Ureter (tissue), 1 donor: Measurements from ENCODE around the gene MAOA. TPM values are rescaled to one million over a fixed set of nuclear protein-coding genes. Genes with fewer than 3 reads are reported as not detected.
"Not testable (repeated sequence)": the region's sequence is repeated elsewhere in the genome, so short reads cannot be mapped to it uniquely, and the experiment has no call there.

Experiments used
- DNase-seq: peaks from one replicate; pipeline ENCODE4 v3.0.0-alpha.2; 2020; ENCODE audit warnings: low spot score
- total RNA-seq: library from RNA; stranded (reverse); gene quantifications from one replicate; pipeline ENCODE4 v1.2.4, GENCODE V29; 2023
- donor health status: DM: yes; HTN: yes; CAD: no.

MAOA gene
- 241 TPM for total RNA-seq

- DNase-seq, result peak; percentile 89
Measured at GRCh38 chrX:43656005-43656494, at the start of gene MAOA. MAOA (plus strand) TSS chrX:43656299; CDS start chrX:43656342, 43 bp downstream.

DNA sequence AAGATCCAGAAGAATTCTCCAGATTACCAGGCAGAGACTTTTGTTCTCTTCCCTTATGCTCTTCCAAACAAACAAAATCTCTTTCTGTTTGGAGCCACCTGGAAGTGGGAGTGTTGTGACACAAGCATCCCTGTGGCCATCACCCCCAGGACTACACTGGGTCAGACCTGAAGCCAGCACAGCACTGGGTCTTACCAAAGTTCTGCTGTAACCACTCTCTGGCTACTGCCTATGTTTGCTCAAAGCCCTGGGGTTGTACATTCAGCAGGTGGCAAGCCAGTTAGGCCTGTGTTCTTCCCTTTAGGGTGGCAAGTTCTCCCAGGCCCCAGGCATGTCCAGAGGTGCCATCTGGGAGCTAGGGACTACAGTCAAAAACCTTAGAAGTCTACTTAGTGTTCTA lies 43.7 kb upstream of the MAOA start:
- no peak for DNase-seq

GRCh38 chrX:43615660-43616059 lies 40.4 kb upstream of the MAOA start:
- no peak for DNase-seq

- DNase-seq, result no peak
Measured at GRCh38 chrX:43618366-43619205, 37.5 kb upstream of the MAOA start.

DNA sequence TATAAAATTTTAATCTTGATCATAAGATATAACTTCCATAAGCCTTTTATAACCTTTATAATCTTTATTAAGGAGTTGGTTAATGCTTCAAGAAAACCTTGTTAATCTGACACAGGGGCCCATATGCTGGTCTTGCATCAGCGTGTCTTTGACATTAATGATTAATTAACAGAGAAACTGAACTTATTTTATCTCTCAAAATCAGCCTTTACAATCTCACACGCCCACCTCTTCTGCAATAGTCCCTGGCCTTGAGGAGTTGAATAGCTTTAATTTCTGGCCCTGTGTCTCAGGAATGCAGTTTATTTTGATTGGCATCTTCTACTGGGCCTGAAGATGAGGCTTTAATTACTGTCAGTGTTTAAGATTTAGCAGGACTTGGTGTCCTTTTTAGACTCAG lies 36.2 kb upstream of the MAOA start:
- not testable (repeated sequence) for DNase-seq

DNA sequence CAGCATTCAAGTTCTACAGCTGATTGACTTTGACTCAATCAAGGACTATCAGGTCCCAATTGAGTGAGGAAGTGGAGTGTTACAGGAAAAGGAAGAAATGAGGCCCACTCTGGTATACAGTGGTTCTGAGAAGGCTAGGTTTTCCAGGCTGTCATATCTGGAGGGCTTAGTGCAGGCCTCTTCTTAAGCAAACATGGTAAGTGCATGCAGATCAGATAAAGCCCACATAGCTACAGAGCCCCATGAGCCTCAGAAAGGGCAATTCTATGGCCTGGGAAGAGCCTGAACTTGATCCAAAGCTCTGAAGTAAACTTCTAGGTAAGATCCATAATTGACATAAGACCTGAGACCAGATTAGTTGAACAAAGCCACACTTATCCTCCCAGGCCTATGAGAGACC lies 29.0 kb upstream of the MAOA start:
- DNase-seq, result no peak

GRCh38 chrX:43627669-43628068 lies 28.4 kb upstream of the MAOA start:
- no peak for DNase-seq

DNA sequence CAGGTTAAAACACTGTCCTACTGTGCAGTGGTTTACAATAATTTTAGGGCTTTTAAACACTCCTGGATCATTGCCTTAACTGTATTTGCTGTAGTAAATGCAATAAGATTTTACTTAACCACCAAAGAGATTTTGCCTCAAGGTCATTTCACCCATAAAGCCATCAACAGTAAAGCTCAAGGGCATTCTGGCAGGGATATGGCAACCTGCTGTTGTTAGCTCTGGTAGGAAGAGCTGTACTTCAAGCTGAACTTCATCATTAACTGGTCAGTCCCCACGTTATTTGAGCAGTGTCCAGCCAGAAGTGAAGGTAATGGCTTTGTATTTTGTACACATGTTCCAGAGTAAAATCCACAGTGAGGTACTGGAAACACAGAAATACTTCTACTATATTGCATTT lies 26.9 kb upstream of the MAOA start:
- no peak for DNase-seq

DNA sequence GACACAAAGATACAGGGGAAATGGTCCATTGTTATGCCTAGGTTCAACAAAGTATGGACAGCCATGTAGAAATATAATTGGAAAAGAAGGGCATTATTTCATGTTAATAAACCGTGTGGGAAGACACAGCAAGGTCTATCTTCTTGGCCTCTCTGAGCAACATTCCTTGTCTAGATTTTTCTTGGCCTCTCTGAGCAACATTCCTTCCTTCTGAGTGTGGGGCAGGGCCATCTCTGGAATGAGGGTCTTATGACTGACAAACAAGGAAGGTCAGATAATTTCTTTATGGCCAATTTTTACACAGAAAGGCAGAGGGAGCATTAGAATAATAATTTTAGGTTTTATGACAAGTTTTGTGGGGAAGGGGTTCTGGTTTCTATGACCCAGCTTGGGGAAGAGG lies 24.3 kb upstream of the MAOA start:
- DNase-seq, result no peak

- DNase-seq, result no peak
Measured at GRCh38 chrX:43633081-43633480, 23.0 kb upstream of the MAOA start.

- DNase-seq, result no peak
Measured at GRCh38 chrX:43633757-43634156, 22.3 kb upstream of the MAOA start.

- no peak for DNase-seq
Measured at GRCh38 chrX:43640482-43640881, 15.6 kb upstream of the MAOA start.

- DNase-seq, result no peak
Measured at GRCh38 chrX:43641691-43642090, 14.4 kb upstream of the MAOA start.

GRCh38 chrX:43643201-43643600 lies 12.9 kb upstream of the MAOA start:
- no peak for DNase-seq

DNA sequence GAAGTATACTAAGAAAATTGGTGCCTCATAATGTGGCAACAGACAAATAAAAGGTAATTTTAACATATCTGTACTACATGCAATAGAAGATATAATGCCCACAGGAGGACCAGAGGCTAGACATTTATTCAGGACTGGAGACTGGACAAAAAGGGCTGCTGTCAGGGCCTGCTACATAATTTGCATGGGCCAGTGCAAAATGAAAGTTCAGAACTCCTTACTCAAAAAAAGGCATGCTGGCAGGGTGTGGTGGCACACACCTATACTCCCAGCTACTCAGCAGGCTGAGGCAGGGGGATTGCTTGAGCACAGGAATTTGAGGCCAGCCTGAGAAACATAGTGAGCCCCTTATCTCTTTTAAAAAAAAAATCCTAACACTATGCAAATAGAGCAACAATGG lies 12.4 kb upstream of the MAOA start:
- DNase-seq, result no peak

DNA sequence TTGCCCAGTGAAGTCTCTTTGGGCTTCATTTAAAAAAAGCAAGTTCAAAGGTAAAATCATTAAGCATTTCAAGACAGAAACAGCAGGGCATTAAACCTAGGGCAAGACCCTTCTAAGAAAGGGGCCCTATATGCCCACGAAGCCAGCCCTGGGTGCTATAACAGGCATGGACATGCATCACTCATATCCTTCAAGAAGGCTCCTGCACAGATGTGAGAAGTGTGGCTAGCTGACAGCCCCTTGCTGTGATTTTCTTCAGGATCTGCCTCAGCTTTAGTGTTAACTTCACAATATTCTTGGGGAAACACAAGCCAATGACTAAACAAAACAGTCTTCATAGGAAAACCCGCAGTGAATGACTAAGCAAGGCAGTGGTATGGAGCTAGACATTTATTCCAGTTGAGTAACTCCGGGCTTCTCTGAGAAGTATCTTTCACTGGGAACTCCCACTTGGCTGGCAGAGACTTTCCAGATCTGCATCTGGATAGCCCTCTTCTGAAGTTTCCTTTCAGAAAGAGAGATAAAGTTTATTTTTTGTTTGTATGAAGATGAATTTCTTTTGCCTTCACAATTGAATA lies 11.9 kb upstream of the MAOA start:
- DNase-seq, result no peak

DNA sequence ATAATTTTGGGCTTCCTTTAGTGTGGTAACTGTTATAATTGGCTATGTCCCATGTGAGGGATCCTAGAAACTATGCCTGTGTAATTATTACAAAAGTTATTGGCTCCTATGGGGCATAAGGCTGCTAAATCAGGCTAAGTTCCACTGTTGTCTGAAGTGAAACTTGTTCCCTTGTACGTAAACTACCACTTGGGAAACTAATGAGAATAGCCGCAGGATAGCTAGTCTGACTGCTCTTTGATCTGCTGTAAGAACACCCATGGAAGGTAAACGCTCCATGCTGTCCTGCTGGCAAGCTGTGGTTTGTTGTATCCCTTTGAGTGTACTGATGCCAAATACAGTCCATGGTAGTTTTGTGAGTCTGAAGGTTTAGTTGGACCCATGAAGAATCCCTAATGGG lies 9.3 kb upstream of the MAOA start:
- no peak for DNase-seq

- DNase-seq, result peak; percentile 94
Measured at GRCh38 chrX:43654431-43655150, 1.5 kb upstream of the MAOA start.

GRCh38 chrX:43655151-43656004 lies 721 bp upstream of the MAOA start:
- peak; percentile 47 for DNase-seq

GRCh38 chrX:43657671-43658070 lies 1.6 kb downstream of the MAOA start:
- DNase-seq, result no peak

- no peak for DNase-seq
Measured at GRCh38 chrX:43661521-43662240, 5.6 kb downstream of the MAOA start.
